COR-L47 (cell line): ENCODE data around the gene THSD7A.

Experiments
- DNase-seq: peaks from one replicate; lab custom pipeline; 2025; lab: John Stamatoyannopoulos, UW

The THSD7A gene

GRCh38 chr7:11331128-11332102, 500.6 kb downstream of the THSD7A start:
- no peak for DNase-seq

- no peak for DNase-seq
Measured at GRCh38 chr7:11330717-11331116, 501.3 kb downstream of the THSD7A start.

- DNase-seq: no peak
Measured at GRCh38 chr7:11330208-11330607, 501.8 kb downstream of the THSD7A start.

- DNase-seq: no peak
Measured at GRCh38 chr7:11329626-11330025, 502.4 kb downstream of the THSD7A start.

GRCh38 chr7:11328309-11328708, 503.7 kb downstream of the THSD7A start:
- DNase-seq: no peak

- DNase-seq: no peak
Measured at GRCh38 chr7:11327633-11328032, 504.4 kb downstream of the THSD7A start.
